Mucosa of gallbladder (tissue), 1 donor: ENCODE results near the gene PTBP3. TPM values are rescaled to one million over a fixed set of nuclear protein-coding genes. Genes with fewer than 3 reads are reported as not detected.

Experiments
- total RNA-seq: library from RNA; stranded (reverse); gene quantifications from one replicate; pipeline ENCODE4 v1.2.1, GENCODE V29; 2021
- donor health status: DM: no; HTN: no; CAD: no.

Gene PTBP3
- total RNA-seq, 1 donor from 2014 or later: 65.2 TPM

Other genes with a start within 250 kb of the PTBP3 start
- 20.5 TPM for gene SUSD1, start 158.3 kb downstream of the PTBP3 start, total RNA-seq
- 40.3 TPM for gene HSDL2, start 46.5 kb upstream of the PTBP3 start, total RNA-seq
- gene KIAA1958, start 153.2 kb upstream of the PTBP3 start, total RNA-seq: 11.3 TPM